Mesothelial cell of epicardium (in vitro differentiated cells): ENCODE results near the gene KIR3DL1. TPM values are rescaled to one million over a fixed set of nuclear protein-coding genes. Genes with fewer than 3 reads are reported as not detected.

Source experiments
- DNase-seq, 2 experiments: peaks; one replicate each; pipeline ENCODE4 v3.0.0; 2021; ENCODE audit warnings: low spot score in 2 of 2; ENCODE audit not compliant: unreplicated experiment in 2 of 2
- H3K27ac Mint-ChIP-seq: 2 replicates; pipeline ENCODE4 v1.8.0; 2021; ENCODE audit warnings: mixed read lengths
- H3K27me3 Mint-ChIP-seq: 2 replicates; pipeline ENCODE4 v1.8.0; 2021; ENCODE audit warnings: low read depth, mixed read lengths
- H3K36me3 Mint-ChIP-seq: 2 replicates; pipeline ENCODE4 v1.8.0; 2021; ENCODE audit warnings: mixed read lengths
- H3K4me1 Mint-ChIP-seq: 2 replicates; pipeline ENCODE4 v1.8.0; 2021; ENCODE audit warnings: mixed read lengths
- H3K4me3 Mint-ChIP-seq: 2 replicates; pipeline ENCODE4 v1.8.0; 2021; ENCODE audit warnings: mild to moderate bottlenecking, moderate library complexity, mixed read lengths
- H3K9me3 Mint-ChIP-seq: 2 replicates; pipeline ENCODE4 v1.8.0; 2021; ENCODE audit warnings: mixed read lengths
- total RNA-seq: library from RNA; stranded (reverse); gene quantifications from 3 replicates; pipeline ENCODE4 v1.2.1, GENCODE V29; 2021
- TF ChIP-seq, protein P1 (sequence below): fragments of 200-600 bp; sonication (generic); IDR thresholded peaks from one replicate; pipeline ENCODE4 v1.5.0; 2021; ENCODE audit warnings: antibody characterized with exemption; ENCODE audit not compliant: unreplicated experiment

The KIR3DL1 gene
- total RNA-seq, 1 donor from 2014 or later, result not detected

DNA sequence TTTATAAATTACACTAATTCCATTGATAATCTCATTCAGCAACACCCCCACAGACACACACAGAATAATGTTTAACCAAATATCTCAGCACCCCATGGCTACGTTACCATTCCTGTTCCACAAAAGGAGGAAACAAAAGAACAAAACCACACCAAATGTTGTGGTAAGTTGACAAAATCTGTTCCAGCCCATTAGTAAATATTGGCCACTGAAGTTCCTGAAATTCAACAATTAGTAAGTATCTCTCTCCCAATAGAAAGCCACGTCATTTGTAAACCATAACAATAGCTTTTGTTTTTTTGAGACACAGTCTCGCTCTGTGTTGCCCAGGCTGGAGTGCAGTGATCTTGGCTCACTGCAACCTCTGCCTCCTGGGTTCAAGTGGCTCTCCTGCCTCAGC lies 55.4 kb downstream of the KIR3DL1 start:
- Mint-ChIP-seq H3K4me3 (no peak overlapping the region), H3K27ac (no peak overlapping the region), H3K4me1 (no peaks in the 10 kb centered on the region), H3K27me3 (no peaks in the 10 kb centered on the region), H3K36me3 (no peaks in the 10 kb centered on the region), H3K9me3 (peaks cover 26% of the 10 kb centered on the region)
- DNase-seq, result no peak
- TF ChIP-seq, protein P1, sequence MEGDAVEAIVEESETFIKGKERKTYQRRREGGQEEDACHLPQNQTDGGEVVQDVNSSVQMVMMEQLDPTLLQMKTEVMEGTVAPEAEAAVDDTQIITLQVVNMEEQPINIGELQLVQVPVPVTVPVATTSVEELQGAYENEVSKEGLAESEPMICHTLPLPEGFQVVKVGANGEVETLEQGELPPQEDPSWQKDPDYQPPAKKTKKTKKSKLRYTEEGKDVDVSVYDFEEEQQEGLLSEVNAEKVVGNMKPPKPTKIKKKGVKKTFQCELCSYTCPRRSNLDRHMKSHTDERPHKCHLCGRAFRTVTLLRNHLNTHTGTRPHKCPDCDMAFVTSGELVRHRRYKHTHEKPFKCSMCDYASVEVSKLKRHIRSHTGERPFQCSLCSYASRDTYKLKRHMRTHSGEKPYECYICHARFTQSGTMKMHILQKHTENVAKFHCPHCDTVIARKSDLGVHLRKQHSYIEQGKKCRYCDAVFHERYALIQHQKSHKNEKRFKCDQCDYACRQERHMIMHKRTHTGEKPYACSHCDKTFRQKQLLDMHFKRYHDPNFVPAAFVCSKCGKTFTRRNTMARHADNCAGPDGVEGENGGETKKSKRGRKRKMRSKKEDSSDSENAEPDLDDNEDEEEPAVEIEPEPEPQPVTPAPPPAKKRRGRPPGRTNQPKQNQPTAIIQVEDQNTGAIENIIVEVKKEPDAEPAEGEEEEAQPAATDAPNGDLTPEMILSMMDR, result no peak

DNA sequence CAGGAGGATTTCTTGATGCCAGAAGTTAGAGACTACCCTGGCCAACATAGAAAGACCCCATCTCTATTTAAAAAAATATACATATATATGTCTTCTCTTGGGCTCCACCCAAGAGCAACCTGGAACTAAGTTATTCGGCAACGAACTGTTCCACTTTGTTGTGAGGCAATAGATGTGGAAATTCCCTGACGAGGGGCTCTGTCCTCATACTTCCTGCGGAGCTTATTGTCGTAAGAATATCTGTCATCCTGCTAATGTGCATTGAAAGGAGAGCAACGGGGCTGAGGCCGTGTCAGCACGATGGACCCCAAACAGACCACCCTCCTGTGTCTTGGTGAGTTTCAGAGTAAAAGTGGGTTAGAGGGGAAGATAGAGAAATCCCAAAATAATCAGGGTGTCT lies 57.7 kb downstream of the KIR3DL1 start, which contains the start of gene FCAR:
Gene FCAR, plus strand, starts transcription at position 246 of the 400 bp plus-strand sequence. Its CDS starts 55 bp downstream, at position 301.
- peaks cover 8% of the 10 kb centered on the region for H3K9me3 Mint-ChIP-seq
- no peak for DNase-seq
- TF ChIP-seq, protein P1, result no peak

DNA sequence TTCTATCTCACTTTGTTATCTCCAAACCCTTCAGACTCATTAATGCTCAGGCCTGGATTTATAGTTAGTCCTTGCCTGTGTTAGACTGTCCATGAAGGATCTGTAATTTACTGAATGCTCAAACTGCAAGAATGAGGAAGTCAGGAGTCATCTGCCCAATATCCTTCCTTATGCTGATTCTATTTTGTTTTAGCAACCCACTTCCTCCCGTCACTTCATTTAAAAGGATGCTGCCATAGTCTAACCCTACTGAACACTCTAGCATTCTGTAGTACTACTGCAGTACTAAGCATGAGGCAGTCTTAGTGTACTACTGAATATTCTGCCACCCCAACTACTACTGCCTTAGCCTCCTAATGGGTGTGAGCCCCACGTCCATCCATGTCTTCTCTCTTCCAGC lies 59.2 kb downstream of the KIR3DL1 start:
- H3K27me3 Mint-ChIP-seq, result peaks cover 23% of the 10 kb centered on the region
- no peak for DNase-seq
- H3K27ac Mint-ChIP-seq, result no peak overlapping the region
- H3K9me3 Mint-ChIP-seq, result peaks cover 8% of the 10 kb centered on the region
- no peak overlapping the region for H3K4me3 Mint-ChIP-seq
- H3K4me1 Mint-ChIP-seq, result no peaks in the 10 kb centered on the region
- no peaks in the 10 kb centered on the region for H3K36me3 Mint-ChIP-seq
- TF ChIP-seq, protein P1, result no peak

More for the DNA sequence above, 57.7 kb downstream of the KIR3DL1 start, which contains the start of gene FCAR:
- no peaks in the 10 kb centered on the region for H3K36me3 Mint-ChIP-seq
- no peak within 1 kb of the TSS for H3K4me3 Mint-ChIP-seq
- H3K27ac Mint-ChIP-seq, result no peak within 1 kb of the TSS
- no peaks in the 10 kb centered on the region for H3K4me1 Mint-ChIP-seq
- H3K27me3 Mint-ChIP-seq, result peaks cover 12% of the 10 kb centered on the region

DNA sequence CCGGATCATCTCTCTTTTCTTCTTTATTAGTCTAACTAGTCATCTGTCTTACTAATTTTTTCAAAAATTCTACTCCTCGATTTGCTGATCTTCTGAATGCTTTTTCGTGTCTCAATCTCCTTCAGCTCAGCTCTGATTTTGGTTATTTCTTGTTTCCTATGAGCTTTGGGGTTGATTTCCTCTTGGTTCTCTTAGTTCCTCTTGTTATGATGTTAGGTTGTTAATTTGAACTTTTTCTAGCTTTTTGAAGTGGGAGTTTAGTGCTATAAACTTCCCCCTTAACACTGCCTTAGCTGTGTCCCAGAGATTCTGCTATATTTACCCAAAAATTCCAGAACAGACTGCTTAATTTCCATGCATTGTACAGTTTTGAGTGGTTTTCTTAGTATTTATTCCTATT lies 61.2 kb downstream of the KIR3DL1 start:
- TF ChIP-seq, protein P1, result no peak
- no peak overlapping the region for H3K4me3 Mint-ChIP-seq
- no peaks in the 10 kb centered on the region for H3K36me3 Mint-ChIP-seq
- H3K27me3 Mint-ChIP-seq, result peaks cover 34% of the 10 kb centered on the region
- no peak overlapping the region for H3K27ac Mint-ChIP-seq
- no peak for DNase-seq
- peaks cover under 1% of the 10 kb centered on the region for H3K9me3 Mint-ChIP-seq
- peaks cover 3% of the 10 kb centered on the region for H3K4me1 Mint-ChIP-seq

Other genes with a start within 250 kb of the KIR3DL1 start
- gene LILRA2, start 242.7 kb upstream of the KIR3DL1 start, total RNA-seq, result not detected in 3 replicates
- not detected in 3 replicates for gene LILRA1, start 222.8 kb upstream of the KIR3DL1 start, total RNA-seq
- gene LILRB1, start 186.0 kb upstream of the KIR3DL1 start, total RNA-seq, result not detected in 3 replicates
- gene LILRB4, start 153.5 kb upstream of the KIR3DL1 start, total RNA-seq, result not detected in 3 replicates
- gene KIR3DL3, start 92.0 kb upstream of the KIR3DL1 start, total RNA-seq, result not detected in 3 replicates
- not detected in 3 replicates for gene KIR2DL3, start 78.0 kb upstream of the KIR3DL1 start, total RNA-seq
- not detected in 3 replicates for gene KIR2DL1, start 46.7 kb upstream of the KIR3DL1 start, total RNA-seq
- not detected in 3 replicates for gene KIR2DL4, start 12.9 kb upstream of the KIR3DL1 start, total RNA-seq
- gene KIR2DS4, start 16.2 kb downstream of the KIR3DL1 start, total RNA-seq, result not detected in 3 replicates
- gene KIR3DL2, start 34.0 kb downstream of the KIR3DL1 start, total RNA-seq, result not detected in 3 replicates
- not detected in 3 replicates for gene FCAR, start 57.8 kb downstream of the KIR3DL1 start, total RNA-seq
- not detected in 3 replicates for gene NCR1, start 89.7 kb downstream of the KIR3DL1 start, total RNA-seq
- gene NLRP7, start 131.1 kb downstream of the KIR3DL1 start, total RNA-seq, result 0.07 to 0.09 TPM in 2 of 3 replicates, not detected in the other
- gene NLRP2, start 149.9 kb downstream of the KIR3DL1 start, total RNA-seq, result 54.1 to 56.8 TPM (median 56.2 TPM) in 3 replicates
- 0.78 to 1.4 TPM (median 1.4 TPM) in 3 replicates for gene GP6, start 221.8 kb downstream of the KIR3DL1 start, total RNA-seq
- gene RDH13, start 246.7 kb downstream of the KIR3DL1 start, total RNA-seq, result 81.0 to 88.6 TPM (median 85.7 TPM) in 3 replicates